ENCODE measurements around the gene MAN2A1.
"Not testable (repeated sequence)": the region's sequence is repeated elsewhere in the genome, so short reads cannot be mapped to it uniquely, and the experiment has no call there.

MAN2A1 gene

DNA sequence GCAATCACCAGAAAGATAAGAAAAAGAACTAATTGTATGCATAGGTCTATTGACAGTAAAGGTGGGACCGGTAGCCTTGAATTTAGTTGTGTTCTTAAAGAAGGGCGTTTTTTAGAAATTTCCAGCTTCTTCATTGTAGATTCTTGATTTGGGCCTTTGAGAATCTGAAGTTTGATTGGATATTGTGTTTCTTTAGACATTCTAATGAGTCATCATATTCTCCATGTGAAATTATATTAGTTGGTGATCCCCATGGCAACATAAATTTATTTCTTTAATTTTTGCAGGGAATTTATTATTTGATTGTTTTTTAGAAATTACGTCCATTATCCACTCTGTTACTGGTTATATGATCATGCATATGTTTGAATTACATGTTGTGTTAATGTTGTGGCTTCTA lies 63.6 kb downstream of the MAN2A1 start:
- no peak overlapping the region for H3K4me3 ChIP-seq (ENCODE audit: low read length)
- peaks cover 2% of the 10 kb centered on the region for H3K36me3 ChIP-seq (ENCODE audit: control insufficient read depth, insufficient read depth, low read length)
- H3K27ac ChIP-seq (ENCODE audit: low read depth, low read length), result no peak overlapping the region
- H3K4me1 ChIP-seq (ENCODE audit: control insufficient read depth, insufficient read depth, low read length), result no peaks in the 10 kb centered on the region
- H3K27me3 ChIP-seq (ENCODE audit: control insufficient read depth, insufficient read depth, low read length), result no peaks in the 10 kb centered on the region
- no peak overlapping the region for H3K9ac ChIP-seq (ENCODE audit: low read length)

DNA sequence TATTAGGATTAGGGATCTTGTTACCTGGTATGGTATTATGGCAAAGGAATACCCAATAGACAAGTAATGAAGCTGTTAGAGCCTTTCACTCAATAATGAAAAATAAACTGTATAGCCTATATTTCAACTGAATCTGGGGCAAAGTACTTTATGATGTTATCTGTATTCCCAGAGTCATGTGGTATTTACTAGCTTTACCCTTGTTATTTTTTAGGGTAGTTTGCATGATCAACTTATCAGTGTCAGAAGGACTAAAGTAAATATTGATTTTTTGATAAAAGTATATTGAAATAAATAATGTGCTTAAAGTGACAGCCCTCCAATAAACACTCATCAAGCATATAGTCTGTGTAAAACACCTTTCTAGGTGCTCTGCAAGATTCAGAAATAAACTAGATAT lies 64.6 kb downstream of the MAN2A1 start:
- H3K27me3 ChIP-seq (ENCODE audit: control insufficient read depth, insufficient read depth, low read length), result no peaks in the 10 kb centered on the region
- H3K4me3 ChIP-seq (ENCODE audit: low read length), result no peak overlapping the region
- no peak overlapping the region for H3K27ac ChIP-seq (ENCODE audit: low read depth, low read length)
- H3K9ac ChIP-seq (ENCODE audit: low read length), result no peak overlapping the region
- H3K36me3 ChIP-seq (ENCODE audit: control insufficient read depth, insufficient read depth, low read length), result peaks cover 2% of the 10 kb centered on the region
- H3K4me1 ChIP-seq (ENCODE audit: control insufficient read depth, insufficient read depth, low read length), result no peaks in the 10 kb centered on the region

DNA sequence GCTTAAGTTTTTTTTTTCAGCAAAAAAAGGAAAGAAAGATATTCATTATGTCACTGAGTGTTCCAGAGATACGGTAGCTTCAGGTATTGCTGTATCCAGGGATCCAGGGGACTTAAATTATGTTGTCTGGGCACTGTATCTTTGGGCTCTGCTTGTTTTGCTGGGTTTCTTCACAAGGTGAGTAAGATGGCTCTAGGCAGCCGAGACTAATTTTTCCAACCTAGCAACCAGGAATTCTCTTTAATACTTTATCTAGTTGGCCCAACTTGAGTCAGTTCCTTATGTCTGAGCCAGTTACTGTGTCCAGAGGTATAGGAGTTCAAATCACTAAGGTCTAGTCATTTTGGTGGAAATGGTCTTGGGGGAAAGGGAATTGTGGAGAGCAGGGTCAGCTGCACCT lies 66.0 kb downstream of the MAN2A1 start:
- H3K27me3 ChIP-seq (ENCODE audit: control insufficient read depth, insufficient read depth, low read length), result no peaks in the 10 kb centered on the region
- H3K4me1 ChIP-seq (ENCODE audit: control insufficient read depth, insufficient read depth, low read length), result no peaks in the 10 kb centered on the region
- H3K36me3 ChIP-seq (ENCODE audit: control insufficient read depth, insufficient read depth, low read length), result peaks cover 2% of the 10 kb centered on the region
- H3K27ac ChIP-seq (ENCODE audit: low read depth, low read length), result no peak overlapping the region
- H3K4me3 ChIP-seq (ENCODE audit: low read length), result no peak overlapping the region
- no peak overlapping the region for H3K9ac ChIP-seq (ENCODE audit: low read length)

DNA sequence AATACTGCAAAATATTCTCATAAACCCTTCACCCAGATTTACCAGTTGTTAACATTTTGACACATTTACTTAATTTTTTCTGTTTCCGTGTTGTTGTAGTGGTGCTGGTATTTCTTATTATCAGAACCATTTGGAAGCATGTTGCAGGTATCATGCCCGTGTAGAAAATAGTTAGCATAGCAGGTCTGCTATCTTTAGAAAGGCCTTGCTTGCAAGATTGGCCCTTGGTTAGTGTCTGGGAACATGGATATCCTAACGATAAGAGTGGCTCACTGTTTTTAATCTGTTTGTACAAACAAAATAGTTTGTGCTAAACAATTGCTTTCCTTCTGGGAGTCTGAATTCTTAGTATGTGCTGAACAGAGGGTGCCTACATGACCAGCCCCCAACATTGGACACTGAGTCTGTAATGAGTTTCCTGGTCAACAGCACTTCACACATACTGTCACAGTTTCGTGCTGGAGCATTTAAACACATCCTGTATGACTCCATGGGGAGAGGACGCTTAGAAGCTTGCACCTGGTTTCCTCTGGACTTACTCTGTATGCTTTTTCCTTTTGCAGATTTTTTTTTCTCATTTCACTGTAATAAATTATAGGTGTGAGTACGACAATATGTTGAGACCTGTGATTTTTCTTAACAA lies 66.9 kb downstream of the MAN2A1 start:
- H3K27me3 ChIP-seq (ENCODE audit: control insufficient read depth, insufficient read depth, low read length), result no peaks in the 10 kb centered on the region
- H3K4me1 ChIP-seq (ENCODE audit: control insufficient read depth, insufficient read depth, low read length), result no peaks in the 10 kb centered on the region
- no peak overlapping the region for H3K9ac ChIP-seq (ENCODE audit: low read length)
- H3K27ac ChIP-seq (ENCODE audit: low read depth, low read length), result no peak overlapping the region
- H3K4me3 ChIP-seq (ENCODE audit: low read length), result no peak overlapping the region
- peaks cover 2% of the 10 kb centered on the region for H3K36me3 ChIP-seq (ENCODE audit: control insufficient read depth, insufficient read depth, low read length)

DNA sequence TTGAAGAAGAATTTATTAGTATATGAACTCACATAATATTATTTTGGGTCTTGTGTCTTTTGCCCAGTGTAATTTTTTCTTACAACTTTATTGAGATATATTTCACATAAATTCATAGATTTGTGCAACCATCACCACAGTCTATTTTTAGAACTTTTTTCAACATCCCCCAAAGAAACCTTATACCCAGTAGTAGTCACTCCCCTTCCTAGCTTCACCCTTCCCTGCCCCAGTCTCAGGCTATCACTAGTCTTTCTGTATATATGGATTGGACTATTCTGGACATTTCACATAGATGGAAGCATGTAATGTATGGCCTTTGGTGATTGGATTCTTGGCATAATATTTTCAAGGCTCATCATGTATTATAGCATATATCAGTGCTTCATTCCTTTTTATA lies 67.8 kb downstream of the MAN2A1 start:
- H3K9ac ChIP-seq (ENCODE audit: low read length), result no peak overlapping the region
- H3K27ac ChIP-seq (ENCODE audit: low read depth, low read length), result no peak overlapping the region
- H3K4me1 ChIP-seq (ENCODE audit: control insufficient read depth, insufficient read depth, low read length), result no peaks in the 10 kb centered on the region
- H3K36me3 ChIP-seq (ENCODE audit: control insufficient read depth, insufficient read depth, low read length), result peaks cover 4% of the 10 kb centered on the region
- H3K4me3 ChIP-seq (ENCODE audit: low read length), result no peak overlapping the region
- no peaks in the 10 kb centered on the region for H3K27me3 ChIP-seq (ENCODE audit: control insufficient read depth, insufficient read depth, low read length)

DNA sequence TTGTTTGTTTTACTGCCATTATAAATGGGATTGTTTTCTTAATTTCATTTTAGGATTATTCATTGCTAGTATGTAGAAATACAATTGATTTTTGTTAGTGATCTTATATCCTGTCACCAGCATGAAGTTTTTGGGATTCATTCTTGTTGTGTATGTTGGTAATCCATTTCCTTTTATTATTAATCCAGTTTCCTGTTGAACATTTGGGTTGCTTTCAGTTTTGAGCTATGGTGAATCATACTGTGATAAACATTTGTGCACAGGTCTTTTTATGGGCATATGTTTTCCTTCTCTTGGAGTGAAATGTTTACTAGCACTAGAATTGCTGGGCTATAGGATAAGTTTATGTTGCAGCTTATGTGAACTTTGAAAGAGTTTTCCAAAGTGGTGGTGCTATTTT lies 69.6 kb downstream of the MAN2A1 start:
- no peaks in the 10 kb centered on the region for H3K27me3 ChIP-seq (ENCODE audit: control insufficient read depth, insufficient read depth, low read length)
- H3K36me3 ChIP-seq (ENCODE audit: control insufficient read depth, insufficient read depth, low read length), result peaks cover 10% of the 10 kb centered on the region
- H3K4me3 ChIP-seq (ENCODE audit: low read length), result no peak overlapping the region
- no peaks in the 10 kb centered on the region for H3K4me1 ChIP-seq (ENCODE audit: control insufficient read depth, insufficient read depth, low read length)
- no peak overlapping the region for H3K27ac ChIP-seq (ENCODE audit: low read depth, low read length)
- no peak overlapping the region for H3K9ac ChIP-seq (ENCODE audit: low read length)

DNA sequence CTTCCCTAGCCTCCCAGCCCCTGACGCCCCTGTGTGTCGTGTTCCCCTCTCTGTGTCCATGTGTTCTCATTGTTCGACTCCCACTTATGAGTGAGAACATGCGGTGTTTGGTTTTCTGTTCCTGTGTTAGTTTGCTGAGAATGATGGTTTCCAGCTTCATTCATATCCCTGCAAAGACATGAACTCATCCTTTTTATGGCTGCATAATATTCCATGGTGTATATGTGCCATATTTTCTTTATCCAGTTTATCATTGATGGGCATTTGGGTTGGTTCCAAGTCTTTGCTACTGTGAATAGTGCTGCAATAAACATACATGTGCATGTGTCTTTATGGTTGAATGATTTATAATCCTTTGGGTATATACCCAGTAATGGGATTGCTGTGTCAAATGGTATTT lies 70.4 kb downstream of the MAN2A1 start:
- not testable (repeated sequence) for H3K4me1 ChIP-seq (ENCODE audit: control insufficient read depth, insufficient read depth, low read length); H3K36me3 ChIP-seq (ENCODE audit: control insufficient read depth, insufficient read depth, low read length); H3K9ac ChIP-seq (ENCODE audit: low read length); H3K27me3 ChIP-seq (ENCODE audit: control insufficient read depth, insufficient read depth, low read length); H3K4me3 ChIP-seq (ENCODE audit: low read length); H3K27ac ChIP-seq (ENCODE audit: low read depth, low read length)

DNA sequence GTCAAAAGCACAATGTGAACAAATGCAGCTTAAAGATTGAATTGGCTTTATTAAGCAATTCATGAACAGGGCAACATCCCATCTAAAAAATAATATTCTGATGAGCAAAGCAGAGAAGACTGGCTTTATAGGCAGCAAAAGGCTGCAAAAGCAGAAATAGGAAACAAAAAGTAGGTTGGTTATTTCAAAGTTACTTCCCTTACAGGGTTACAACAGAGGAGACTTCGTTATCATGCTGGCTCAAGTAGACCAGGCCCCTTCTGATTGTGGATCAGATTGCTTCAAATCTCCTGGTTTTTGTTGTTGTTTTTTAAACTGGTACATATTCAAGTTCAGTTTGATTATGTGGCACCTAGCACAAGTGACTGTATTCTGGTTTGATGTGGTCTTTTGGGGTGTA lies 73.1 kb downstream of the MAN2A1 start:
- Histone ChIP-seq H3K36me3 (ENCODE audit: control insufficient read depth, insufficient read depth, low read length) (peaks cover 8% of the 10 kb centered on the region), H3K4me1 (ENCODE audit: control insufficient read depth, insufficient read depth, low read length) (no peaks in the 10 kb centered on the region), H3K9ac (ENCODE audit: low read length) (no peak overlapping the region), H3K4me3 (ENCODE audit: low read length) (no peak overlapping the region), H3K27ac (ENCODE audit: low read depth, low read length) (no peak overlapping the region), H3K27me3 (ENCODE audit: control insufficient read depth, insufficient read depth, low read length) (no peaks in the 10 kb centered on the region)

DNA sequence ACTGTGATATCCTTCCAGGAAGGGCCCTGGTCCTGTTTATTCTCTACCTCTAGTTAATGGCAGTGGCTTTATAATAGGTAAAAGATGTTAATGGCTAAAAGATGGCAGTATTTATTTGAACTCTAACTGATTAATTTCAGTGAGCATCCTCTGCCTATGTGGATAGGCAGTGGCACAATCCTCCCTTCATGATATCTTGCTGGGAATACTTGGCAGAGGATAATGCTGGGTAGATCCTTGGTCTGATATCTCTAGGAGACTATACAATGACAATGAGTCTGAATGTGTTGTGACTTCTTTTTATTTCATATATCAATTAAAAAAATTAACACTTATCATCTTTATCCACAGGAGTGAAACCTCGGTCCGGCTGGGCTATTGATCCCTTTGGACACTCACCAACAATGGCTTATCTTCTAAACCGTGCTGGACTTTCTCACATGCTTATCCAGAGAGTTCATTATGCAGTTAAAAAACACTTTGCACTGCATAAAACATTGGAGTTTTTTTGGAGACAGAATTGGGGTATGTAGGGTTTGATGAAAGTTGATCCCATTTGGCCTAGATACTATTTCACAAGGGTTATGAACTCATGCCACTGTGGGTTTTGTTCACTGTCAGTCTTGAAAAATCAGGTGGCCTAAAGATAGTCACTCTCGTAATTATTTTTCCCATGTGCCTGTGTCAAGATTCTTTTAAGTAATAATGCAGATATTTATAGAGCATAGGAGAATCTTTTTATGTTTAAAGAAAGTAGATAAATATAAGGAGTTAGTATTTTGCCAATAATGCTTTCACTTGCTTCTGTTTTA lies 77.7 kb downstream of the MAN2A1 start:
- H3K36me3 ChIP-seq (ENCODE audit: control insufficient read depth, insufficient read depth, low read length), result peaks cover 10% of the 10 kb centered on the region
- H3K9ac ChIP-seq (ENCODE audit: low read length), result no peak overlapping the region
- no peaks in the 10 kb centered on the region for H3K4me1 ChIP-seq (ENCODE audit: control insufficient read depth, insufficient read depth, low read length)
- H3K27me3 ChIP-seq (ENCODE audit: control insufficient read depth, insufficient read depth, low read length), result no peaks in the 10 kb centered on the region
- H3K27ac ChIP-seq (ENCODE audit: low read depth, low read length), result no peak overlapping the region
- no peak overlapping the region for H3K4me3 ChIP-seq (ENCODE audit: low read length)

DNA sequence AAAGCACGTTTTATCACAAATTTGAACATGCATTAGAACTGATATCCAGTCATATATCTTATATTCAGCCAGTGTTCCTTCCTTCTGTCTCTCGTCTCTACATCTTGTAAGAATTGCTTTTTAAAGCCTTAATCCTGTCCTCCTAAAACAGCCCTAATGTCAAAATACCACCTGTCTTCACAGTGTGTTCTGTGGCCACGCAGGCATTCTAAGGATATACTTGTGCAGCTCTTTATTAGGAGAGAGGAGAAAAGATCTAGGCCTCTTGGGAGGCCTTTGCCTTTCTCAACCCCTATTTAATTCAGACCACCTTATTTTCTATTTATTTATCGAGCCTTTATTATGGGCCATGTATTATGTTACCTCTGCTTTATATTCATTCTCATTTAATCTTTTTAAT lies 78.3 kb downstream of the MAN2A1 start:
- no peak overlapping the region for H3K9ac ChIP-seq (ENCODE audit: low read length)
- H3K4me1 ChIP-seq (ENCODE audit: control insufficient read depth, insufficient read depth, low read length), result no peaks in the 10 kb centered on the region
- no peak overlapping the region for H3K27ac ChIP-seq (ENCODE audit: low read depth, low read length)
- H3K27me3 ChIP-seq (ENCODE audit: control insufficient read depth, insufficient read depth, low read length), result no peaks in the 10 kb centered on the region
- H3K36me3 ChIP-seq (ENCODE audit: control insufficient read depth, insufficient read depth, low read length), result peaks cover 4% of the 10 kb centered on the region
- H3K4me3 ChIP-seq (ENCODE audit: low read length), result no peak overlapping the region

DNA sequence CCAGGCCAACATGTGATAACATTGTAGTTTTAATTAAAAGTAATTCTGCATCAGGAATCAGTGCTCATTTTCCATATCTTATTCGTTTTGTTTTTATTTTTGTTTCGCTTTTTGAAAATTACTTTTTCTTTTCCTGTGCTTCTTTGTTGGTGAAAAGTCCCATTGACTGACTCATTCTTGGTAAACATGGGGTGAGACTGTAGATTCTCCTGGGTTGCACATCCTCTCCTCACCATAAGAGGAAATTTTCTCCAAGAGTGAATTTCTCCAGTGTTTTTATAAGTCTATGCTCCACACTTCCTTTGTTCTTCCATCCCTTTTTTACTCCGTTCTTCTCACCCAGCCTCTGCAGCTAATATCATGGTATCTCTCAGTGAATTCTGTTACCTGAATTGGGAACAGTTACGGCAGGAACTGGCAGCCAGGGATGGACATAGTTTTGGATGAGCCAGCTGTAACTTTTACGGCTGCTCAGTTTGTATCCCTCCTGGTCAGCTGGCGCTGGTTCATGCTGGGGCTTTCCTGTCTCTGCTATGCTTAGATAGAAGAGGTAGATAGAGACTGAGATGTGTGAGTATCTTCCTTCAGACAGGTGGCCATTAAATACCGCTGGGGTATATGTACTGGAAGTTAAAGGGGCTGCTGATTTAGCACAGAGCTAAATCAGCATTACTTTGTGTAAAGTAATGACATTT lies 80.0 kb downstream of the MAN2A1 start:
- Histone ChIP-seq H3K4me1 (ENCODE audit: control insufficient read depth, insufficient read depth, low read length) (no peaks in the 10 kb centered on the region), H3K36me3 (ENCODE audit: control insufficient read depth, insufficient read depth, low read length) (peaks cover 3% of the 10 kb centered on the region), H3K27ac (ENCODE audit: low read depth, low read length) (no peak overlapping the region)

DNA sequence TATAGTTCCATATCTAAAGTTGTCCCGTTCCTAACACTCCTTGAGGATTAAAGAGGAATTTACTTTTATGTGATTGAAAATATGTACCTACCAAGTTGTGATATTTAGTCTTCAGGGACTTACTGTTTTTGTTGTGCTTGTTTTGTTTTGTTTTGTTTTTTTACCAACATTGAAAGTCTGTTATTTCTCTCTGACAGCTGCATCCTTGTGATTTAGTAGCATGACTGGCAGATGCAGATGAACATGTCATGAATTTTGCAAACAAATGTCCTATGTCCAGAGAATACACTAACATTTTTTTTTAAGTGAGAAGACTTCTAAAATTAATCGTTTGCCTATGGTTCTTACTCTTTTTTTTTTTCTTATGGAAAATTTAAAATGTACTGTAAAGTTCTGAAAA lies 85.4 kb downstream of the MAN2A1 start:
- no peak overlapping the region for H3K4me3 ChIP-seq (ENCODE audit: low read length)
- H3K36me3 ChIP-seq (ENCODE audit: control insufficient read depth, insufficient read depth, low read length), result no peaks in the 10 kb centered on the region
- H3K4me1 ChIP-seq (ENCODE audit: control insufficient read depth, insufficient read depth, low read length), result no peaks in the 10 kb centered on the region
- no peak overlapping the region for H3K27ac ChIP-seq (ENCODE audit: low read depth, low read length)
- H3K27me3 ChIP-seq (ENCODE audit: control insufficient read depth, insufficient read depth, low read length), result no peaks in the 10 kb centered on the region
- H3K9ac ChIP-seq (ENCODE audit: low read length), result no peak overlapping the region

More for the DNA sequence above, 80.0 kb downstream of the MAN2A1 start:
- no peak overlapping the region for H3K4me3 ChIP-seq (ENCODE audit: low read length)
- H3K27me3 ChIP-seq (ENCODE audit: control insufficient read depth, insufficient read depth, low read length), result no peaks in the 10 kb centered on the region
- H3K9ac ChIP-seq (ENCODE audit: low read length), result no peak overlapping the region
